Activated T-cell treated with anti-CD3 and anti-CD28 coated beads for 24 hours (primary cell): ENCODE data around the gene DHX40.
"Not testable (repeated sequence)": the region's sequence is repeated elsewhere in the genome, so short reads cannot be mapped to it uniquely, and the experiment has no call there.

Source experiments
- DNase-seq: peaks from one replicate; pipeline ENCODE4 v3.0.0-alpha.2; 2020; ENCODE audit warnings: low read depth

The DHX40 gene

GRCh38 chr17:59561042-59561441 lies 4.4 kb upstream of the DHX40 start:
- DNase-seq: no peak

DNA sequence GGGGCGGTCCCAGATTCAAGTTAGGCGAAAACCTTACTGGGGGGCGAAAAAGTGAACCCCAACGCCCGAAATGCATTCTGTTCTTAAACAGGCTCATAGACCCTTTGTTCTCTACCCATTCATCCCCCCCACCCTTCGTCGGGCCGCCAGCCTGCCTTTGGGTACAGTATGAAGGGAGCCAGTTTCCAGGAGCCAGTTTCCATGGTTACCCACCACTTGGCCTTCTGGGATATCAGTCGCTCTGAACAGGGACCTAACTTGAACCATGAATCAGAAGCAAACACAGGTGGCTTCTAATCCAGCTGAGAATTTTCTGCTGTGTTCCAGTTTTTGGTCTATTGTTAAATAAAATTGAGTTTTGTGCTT lies 532 bp downstream of the DHX40 start:
- DNase-seq: peak; percentile 37

GRCh38 chr17:59569151-59569550 lies 3.7 kb downstream of the DHX40 start:
- not testable (repeated sequence) for DNase-seq

DNA sequence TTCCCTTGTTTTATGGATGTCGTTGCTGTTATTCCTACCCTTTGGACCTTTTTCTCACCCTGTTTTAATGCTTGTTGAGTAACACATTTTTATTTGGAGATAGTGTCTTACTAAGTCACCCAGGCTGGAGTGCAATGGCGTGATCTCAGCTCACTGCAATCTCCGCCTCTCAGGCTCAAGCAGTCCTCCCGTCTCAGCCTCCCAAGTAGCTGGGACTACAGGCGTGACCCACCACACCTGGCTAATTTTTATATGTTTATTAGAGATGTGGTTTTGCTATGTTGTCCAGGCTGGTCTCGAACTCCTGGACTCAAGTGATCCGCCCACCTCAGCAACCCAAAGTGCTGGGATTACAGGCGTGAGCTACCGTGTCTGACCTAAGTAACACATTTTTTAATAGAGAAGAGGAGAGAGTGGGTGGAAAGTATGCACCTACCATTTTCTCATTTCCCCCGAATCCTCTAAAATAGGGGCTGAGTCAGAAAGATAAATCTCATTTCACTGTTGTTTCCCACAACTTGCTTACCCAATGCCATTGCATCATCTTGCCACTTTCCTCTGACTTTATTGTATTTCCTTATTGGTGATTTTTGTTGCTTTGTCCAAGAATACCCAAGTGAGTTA lies 7.0 kb downstream of the DHX40 start:
- DNase-seq: no peak

GRCh38 chr17:59584168-59584567 lies 18.8 kb downstream of the DHX40 start:
- not testable (repeated sequence) for DNase-seq

- DNase-seq: no peak
These were observed 34.8 kb downstream of the DHX40 start for GRCh38 chr17:59600169-59600568.

GRCh38 chr17:59601130-59601529 lies 35.7 kb downstream of the DHX40 start:
- DNase-seq: no peak

DNA sequence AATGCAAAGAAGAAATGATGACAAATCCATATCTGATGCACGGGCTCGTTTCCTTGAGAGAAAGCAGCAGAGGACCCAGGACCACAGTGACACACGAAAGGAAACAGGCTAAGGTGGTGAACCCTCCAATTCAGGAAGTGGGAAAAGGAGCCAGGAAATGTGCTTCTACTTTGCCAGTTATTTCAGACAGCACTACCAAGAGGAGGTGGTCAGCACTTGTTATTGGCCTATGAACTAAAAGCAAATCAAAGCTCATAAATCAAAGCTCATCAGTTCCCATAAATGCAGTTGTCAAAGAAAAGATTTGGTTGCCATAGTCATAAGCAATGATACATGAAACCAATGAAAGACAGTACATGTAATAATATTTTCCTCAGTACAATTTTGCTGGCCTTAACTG lies 41.7 kb downstream of the DHX40 start:
- DNase-seq: no peak

DNA sequence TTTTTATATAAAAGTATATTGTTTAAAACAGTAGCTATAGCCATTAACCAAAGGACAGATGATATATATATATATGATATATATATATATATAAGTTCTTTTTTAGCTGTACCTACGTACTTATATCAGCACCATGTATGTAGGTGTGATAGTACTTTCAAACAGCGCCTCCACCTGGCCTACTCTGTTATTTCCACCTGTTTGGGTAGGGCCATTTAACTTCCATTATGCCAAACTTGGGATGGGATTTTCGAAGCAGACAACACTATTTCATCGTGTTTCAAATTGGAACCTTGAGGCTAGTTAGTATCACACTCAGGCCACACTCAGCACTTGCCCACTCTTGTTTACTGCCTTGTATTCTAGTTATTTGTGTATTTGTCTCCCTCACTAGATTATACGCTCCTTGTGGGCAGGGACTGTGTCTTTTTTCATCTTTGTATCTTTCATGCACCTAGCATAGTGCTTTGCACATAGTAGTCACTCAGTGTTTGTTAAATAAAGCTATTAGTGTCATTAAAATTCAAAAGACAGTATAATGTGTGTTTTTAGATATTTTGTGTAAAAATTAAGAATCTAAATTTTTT lies 42.5 kb downstream of the DHX40 start:
- no peak for DNase-seq

DNA sequence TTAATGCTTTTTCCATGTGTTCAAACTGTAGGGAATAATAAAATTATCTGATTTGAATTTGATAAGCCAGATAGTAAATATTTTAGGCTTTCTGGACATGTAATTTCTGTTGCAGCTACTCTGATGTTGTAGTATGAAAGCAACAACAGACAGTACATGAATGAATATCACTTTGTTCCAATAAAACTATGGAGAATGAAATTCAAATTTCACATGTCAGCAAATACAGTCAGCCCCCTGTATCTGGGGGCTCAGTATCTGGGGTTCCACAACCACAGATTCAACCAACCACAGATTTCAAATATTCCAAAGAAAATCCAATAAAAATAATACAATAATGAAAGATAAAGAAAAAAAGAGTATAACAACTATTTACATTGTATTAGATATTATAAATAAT lies 46.1 kb downstream of the DHX40 start:
- no peak for DNase-seq

- no peak for DNase-seq
These were observed 51.0 kb downstream of the DHX40 start for GRCh38 chr17:59616253-59616920.

DNA sequence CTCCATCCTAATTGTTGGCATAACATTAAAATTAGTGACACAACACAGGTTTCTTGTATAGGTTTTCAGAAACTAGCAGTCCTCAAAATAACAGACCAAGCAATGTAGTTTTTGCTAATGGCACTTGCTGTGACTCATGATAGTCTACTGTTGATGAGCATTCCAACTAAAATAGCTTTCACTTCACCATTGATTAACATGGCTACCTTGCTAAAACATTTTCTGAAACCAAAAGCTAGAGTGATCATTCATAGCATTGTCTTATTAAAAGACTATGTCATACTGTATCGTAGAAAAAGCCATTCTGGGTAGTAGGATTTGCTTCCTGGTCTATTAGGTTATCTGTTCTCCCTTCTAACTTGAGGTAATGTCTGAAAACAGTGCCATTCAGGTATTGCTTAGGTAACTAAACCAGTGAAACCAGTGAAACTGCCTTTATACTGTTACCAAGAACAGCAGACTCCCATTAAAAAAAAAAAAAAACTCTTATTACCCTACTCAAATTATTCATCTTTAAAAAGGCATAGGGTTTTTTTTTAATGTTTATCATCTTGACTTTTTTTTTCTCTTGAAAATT lies 51.8 kb downstream of the DHX40 start:
- DNase-seq: no peak

DNA sequence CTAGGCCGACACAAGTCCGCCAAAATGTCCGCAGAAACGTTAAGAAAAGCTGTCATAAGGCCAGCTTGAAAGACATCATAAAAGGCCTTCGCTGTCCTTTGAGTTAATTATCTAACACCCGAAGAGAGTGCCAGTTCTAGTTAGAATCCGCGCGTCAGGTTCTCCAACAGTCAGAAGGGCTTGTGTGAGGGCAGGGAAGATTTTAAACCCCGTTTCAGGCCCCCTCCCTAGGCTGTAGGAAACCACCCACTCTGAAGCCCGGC lies 53.6 kb downstream of the DHX40 start:
- no peak for DNase-seq

GRCh38 chr17:59619298-59620063 lies 54.1 kb downstream of the DHX40 start, which contains the start of gene CLTC:
CLTC (plus strand) TSS chr17:59619895; CDS start chr17:59620132, 237 bp downstream.
- peak; percentile 88 for DNase-seq

GRCh38 chr17:59620064-59620359 lies 54.6 kb downstream of the DHX40 start:
- DNase-seq: no peak

- peak; percentile 43 for DNase-seq
These were observed 55.3 kb downstream of the DHX40 start for GRCh38 chr17:59620518-59621259.

DNA sequence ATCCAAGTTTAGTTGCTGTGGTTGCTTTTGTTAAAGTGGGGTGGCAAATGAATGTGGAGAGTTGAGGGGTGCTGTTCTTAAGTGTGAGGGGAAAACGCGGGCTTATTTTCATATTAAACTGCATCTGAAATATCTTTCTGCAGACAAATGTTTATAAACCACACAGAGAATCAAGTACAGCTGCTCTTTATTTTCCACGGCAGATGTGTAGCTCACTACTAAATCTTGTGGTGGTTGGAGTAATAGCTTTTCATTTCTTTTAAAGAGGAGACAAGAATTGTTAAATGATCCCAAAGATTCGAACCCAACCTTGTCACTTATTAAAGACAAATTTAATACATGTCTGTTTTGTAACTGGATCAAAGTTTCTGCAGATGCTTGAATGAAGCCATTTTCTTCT lies 56.4 kb downstream of the DHX40 start:
- no peak for DNase-seq

- no peak for DNase-seq
These were observed 57.7 kb downstream of the DHX40 start for GRCh38 chr17:59623151-59623550.

DNA sequence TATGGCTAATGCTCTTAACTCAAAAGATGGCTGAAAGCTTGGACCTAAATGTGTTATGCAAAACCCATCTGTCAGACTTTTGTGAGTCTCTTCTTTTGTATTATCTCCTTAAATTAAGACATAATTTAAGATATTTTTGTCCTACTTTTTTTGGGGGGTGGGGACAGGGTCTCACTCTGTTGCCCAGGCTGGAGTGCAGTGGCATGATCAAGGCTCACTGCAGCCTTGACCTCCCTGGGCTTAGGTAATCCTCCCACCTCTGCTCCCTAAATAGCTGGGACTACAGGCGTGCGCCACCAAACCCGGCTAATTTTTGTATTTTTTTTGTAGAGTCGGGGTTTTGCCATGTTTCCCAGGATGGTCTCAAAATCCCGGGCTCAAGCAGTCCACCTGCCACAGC lies 61.3 kb downstream of the DHX40 start:
- DNase-seq: no peak

DNA sequence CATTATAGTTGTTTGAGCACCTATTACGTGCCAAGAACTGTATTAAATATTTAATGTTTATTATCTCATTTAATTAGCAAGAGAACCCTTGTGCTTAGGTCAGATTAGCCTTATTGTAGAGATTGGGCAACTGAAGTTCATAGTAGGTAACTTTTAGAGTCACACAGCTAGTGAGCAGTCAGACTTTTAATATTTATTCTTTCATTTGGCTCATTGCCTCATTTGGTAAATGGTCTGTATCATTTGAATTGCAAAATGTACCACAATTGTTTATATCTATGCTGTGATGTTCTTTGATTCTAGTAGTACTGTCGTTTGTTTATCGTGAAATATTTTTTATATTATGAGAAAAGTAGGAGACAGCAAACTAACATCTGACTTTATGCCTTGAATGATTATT lies 61.9 kb downstream of the DHX40 start:
- DNase-seq: no peak

GRCh38 chr17:59627770-59628171 lies 62.4 kb downstream of the DHX40 start:
- DNase-seq: no peak

DNA sequence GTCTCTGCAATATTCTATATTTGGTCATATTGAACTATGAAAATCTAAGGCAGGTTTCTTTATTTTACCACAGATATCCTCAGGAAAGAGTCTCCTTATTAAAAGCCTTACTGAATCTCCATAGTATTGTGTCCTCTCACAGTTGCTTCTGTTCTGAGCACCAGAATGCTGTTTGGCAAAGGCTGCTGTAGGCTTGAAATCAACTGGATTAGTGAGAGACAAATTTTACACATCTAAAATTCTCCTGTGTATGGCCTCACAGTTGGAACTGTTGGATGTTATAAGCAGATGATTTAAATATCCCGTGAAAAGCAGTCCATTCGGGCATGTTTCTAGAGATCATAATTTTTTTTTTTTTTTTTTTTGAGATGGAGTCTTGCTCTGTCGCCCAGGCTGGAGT lies 63.8 kb downstream of the DHX40 start:
- DNase-seq: no peak
